Fibroblast of lung (primary cell): ENCODE measurements around the gene SPON1. TPM values are rescaled to one million over a fixed set of nuclear protein-coding genes. Genes with fewer than 3 reads are reported as not detected.

Experiments used
- DNase-seq, 2 donors: peaks; one replicate each; pipeline versions ENCODE4 v3.0.0 to v3.0.0-alpha.2; 2010; ENCODE audit warnings: low read depth in 2 of 2
- H2AFZ ChIP-seq: 2 replicates; pipeline ENCODE4 v1.5.1; 2012; ENCODE audit warnings: low read length, control low read depth, inconsistent platforms
- H3K27ac ChIP-seq: 2 replicates; pipeline ENCODE4 v1.5.1; 2011; ENCODE audit warnings: low read length, control low read depth; ENCODE audit not compliant: insufficient read depth
- H3K27me3 ChIP-seq: 2 replicates; pipeline ENCODE4 v1.5.1; 2011; ENCODE audit warnings: mild to moderate bottlenecking, low read length; ENCODE audit not compliant: control insufficient read depth, insufficient read depth
- H3K36me3 ChIP-seq: 2 replicates; pipeline ENCODE4 v1.5.1; 2011; ENCODE audit warnings: low read length; ENCODE audit not compliant: control insufficient read depth, insufficient read depth
- H3K4me1 ChIP-seq: 2 replicates; pipeline ENCODE4 v1.5.1; 2011; ENCODE audit warnings: low read length; ENCODE audit not compliant: control insufficient read depth, insufficient read depth; ENCODE audit errors: extremely low read depth
- H3K4me2 ChIP-seq: 2 replicates; pipeline ENCODE4 v1.5.1; 2011; ENCODE audit warnings: low read length, control low read depth; ENCODE audit not compliant: insufficient read depth; ENCODE audit errors: extremely low read depth
- H3K4me3 ChIP-seq, 4 experiments: fragments of 200-600 bp in 1 of 4; sonication (generic) in 1 of 4; replicated peaks in 1 of 4; 2 replicates each; pipeline ENCODE4 v1.5.1; 2011 to 2016; ENCODE audit warnings: low read length in 4 of 4, low read depth in 3 of 4, mild to moderate bottlenecking in 3 of 4, control low read depth in 2 of 4, inconsistent platforms in 1 of 4, mixed read lengths in 1 of 4; ENCODE audit not compliant: insufficient read depth in 1 of 4; ENCODE audit errors: control extremely low read depth in 1 of 4
- H3K79me2 ChIP-seq: 2 replicates; pipeline ENCODE4 v1.5.1; 2012; ENCODE audit warnings: mild to moderate bottlenecking, low read length, inconsistent platforms; ENCODE audit not compliant: control insufficient read depth, insufficient read depth
- H3K9ac ChIP-seq: 2 replicates; pipeline ENCODE4 v1.5.1; 2011; ENCODE audit warnings: mild to moderate bottlenecking, low read length, control low read depth; ENCODE audit not compliant: insufficient read depth
- H3K9me3 ChIP-seq: 2 replicates; pipeline ENCODE4 v1.5.1; 2012; ENCODE audit warnings: low read depth, low read length; ENCODE audit not compliant: control insufficient read depth, insufficient read depth
- H4K20me1 ChIP-seq: 2 replicates; pipeline ENCODE4 v1.5.1; 2011; ENCODE audit warnings: low read length; ENCODE audit not compliant: control insufficient read depth, insufficient read depth; ENCODE audit errors: extremely low read depth
- CTCF ChIP-seq, 2 donors: IDR thresholded peaks in 1 of 2; conservative IDR thresholded peaks in 1 of 2; 1 replicate in 1 of 2; 2 replicates in 1 of 2; pipeline ENCODE4 v1.5.1; 2011 to 2012; ENCODE audit warnings: low read length in 2 of 2, control low read depth in 1 of 2, inconsistent platforms in 1 of 2, low read depth in 1 of 2, mild to moderate bottlenecking in 1 of 2
- EZH2 ChIP-seq: IDR thresholded peaks from 2 replicates; pipeline ENCODE4 v1.5.1; 2012; ENCODE audit warnings: low read length, control low read depth, mild to moderate bottlenecking; ENCODE audit errors: missing control alignments
- polyA plus RNA-seq, 2 donors: library from polyadenylated mRNA; depleted of rRNA in 1 of 2; stranded (reverse) in 1 of 2; unstranded in 1 of 2; fragments of >200 nt; gene quantifications; 2 replicates each; pipeline ENCODE4 v1.2.1, GENCODE V29; 2011 to 2012; ENCODE audit warnings: missing spikeins in 1 of 2
- total RNA-seq: library from RNA; depleted of rRNA; stranded (reverse); fragments of >200 nt; gene quantifications from 2 replicates; pipeline ENCODE4 v1.2.1, GENCODE V29; 2014

SPON1 gene
- total and polyA plus RNA-seq, 2 donors (not counting 1 experiment from before 2014, with no cell fraction given) = 0.45 to 3.5 TPM

- no peaks in the 10 kb centered on the region for H3K36me3 ChIP-seq
- no peak overlapping the region for H3K4me3 ChIP-seq
- H3K9me3 ChIP-seq = no peaks in the 10 kb centered on the region
- H3K27me3 ChIP-seq = no peaks in the 10 kb centered on the region
- TF ChIP-seq CTCF (conservative IDR thresholded peaks at IDR 0.05 in 1 of 2, IDR thresholded peaks at IDR 0.05 in 1 of 2; ENCODE audit: low read depth in 1 of 2, low read length in 2 of 2) (no peak), EZH2 (no peak)
- H3K27ac ChIP-seq = no peak overlapping the region
- H4K20me1 ChIP-seq = no peaks in the 10 kb centered on the region
- H3K9ac ChIP-seq = no peak overlapping the region
- H3K4me1 ChIP-seq = no peaks in the 10 kb centered on the region
- no peaks in the 10 kb centered on the region for H3K79me2 ChIP-seq
- DNase-seq = no peak
- no peak overlapping the region for H2AFZ ChIP-seq
- no peak overlapping the region for H3K4me2 ChIP-seq
Measured at GRCh38 chr11:14110629-14111028, 148.1 kb downstream of the SPON1 start.

GRCh38 chr11:14111496-14111895 lies 149.0 kb downstream of the SPON1 start:
- no peak for DNase-seq
- TF ChIP-seq EZH2 (no peak), CTCF (conservative IDR thresholded peaks at IDR 0.05 in 1 of 2, IDR thresholded peaks at IDR 0.05 in 1 of 2; ENCODE audit: low read depth in 1 of 2, low read length in 2 of 2) (no peak)
- no peak overlapping the region for H3K27ac ChIP-seq

GRCh38 chr11:14112721-14113120 lies 150.2 kb downstream of the SPON1 start:
- no peak overlapping the region for H2AFZ ChIP-seq
- H3K9ac ChIP-seq = no peak overlapping the region
- H3K4me2 ChIP-seq = no peak overlapping the region
- TF ChIP-seq CTCF (conservative IDR thresholded peaks at IDR 0.05 in 1 of 2, IDR thresholded peaks at IDR 0.05 in 1 of 2; ENCODE audit: low read depth in 1 of 2, low read length in 2 of 2) = no peak
- no peaks in the 10 kb centered on the region for H3K4me1 ChIP-seq
- H3K4me3 ChIP-seq = no peak overlapping the region
- H3K9me3 ChIP-seq = no peaks in the 10 kb centered on the region
- H3K36me3 ChIP-seq = no peaks in the 10 kb centered on the region
- no peak for DNase-seq
- no peaks in the 10 kb centered on the region for H4K20me1 ChIP-seq
- H3K27ac ChIP-seq = no peak overlapping the region
- no peaks in the 10 kb centered on the region for H3K27me3 ChIP-seq
- H3K79me2 ChIP-seq = no peaks in the 10 kb centered on the region

More at GRCh38 chr11:14111496-14111895, 149.0 kb downstream of the SPON1 start:
- Histone ChIP-seq H3K4me1 (no peaks in the 10 kb centered on the region), H2AFZ (no peak overlapping the region), H3K4me2 (no peak overlapping the region), H3K27me3 (no peaks in the 10 kb centered on the region), H3K9me3 (no peaks in the 10 kb centered on the region), H3K79me2 (no peaks in the 10 kb centered on the region), H4K20me1 (no peaks in the 10 kb centered on the region), H3K9ac (no peak overlapping the region), H3K4me3 (no peak overlapping the region), H3K36me3 (no peaks in the 10 kb centered on the region)
